OCI-LY3 (cell line): ENCODE results near the gene AQP11.

Experiments
- CTCF ChIP-seq: fragments of 200-600, 300-600 bp; sonication (generic); IDR thresholded peaks from 2 replicates; pipeline ENCODE4 v1.5.1; 2014; ENCODE audit warnings: antibody characterized with exemption, low read length, low read depth
- EZH2phosphoT487 ChIP-seq: fragments of 200-600 bp; shearing (Covaris generic); IDR thresholded peaks from 2 replicates; pipeline ENCODE4 v1.6.1; 2018; ENCODE audit warnings: antibody characterized with exemption, mixed run types, low read depth

- TF ChIP-seq CTCF (no peak), EZH2phosphoT487 (no peak)
These were observed 28.1 kb downstream of the AQP11 start for GRCh38 chr11:77617892-77618291.
